GM13977 (cell line): ENCODE data around the gene TSGA10.

Experiments used
- DNase-seq: peaks from one replicate; pipeline ENCODE4 v3.0.0; 2012; ENCODE audit warnings: low spot score
- CTCF ChIP-seq: IDR thresholded peaks from 2 replicates; pipeline ENCODE4 v1.5.1; 2012; ENCODE audit warnings: mild to moderate bottlenecking, control low read depth; ENCODE audit not compliant: insufficient read depth; ENCODE audit errors: extremely low read depth, missing control alignments
- in situ Hi-C: fragments of 300-500 bp; cut with MboI; formaldehyde crosslinking; loops from one replicate; pipeline ENCODE4 v1.12.0; 2022; ENCODE audit warnings: low sequenced_read_pairs, low pct_unique_long_range_greater_than_20kb, mixed read lengths, inconsistent platforms; ENCODE audit not compliant: unreplicated experiment

The TSGA10 gene

GRCh38 chr2:99171377-99172140, 16.8 kb upstream of the TSGA10 start:
- DNase-seq, result no peak
- no peak for TF ChIP-seq CTCF
- in situ Hi-C loops, result no loop called here

GRCh38 chr2:99169534-99169933, 14.8 kb upstream of the TSGA10 start:
- in situ Hi-C loops, result no loop called here
- no peak for DNase-seq
- no peak for TF ChIP-seq CTCF

GRCh38 chr2:99166218-99166617, 11.5 kb upstream of the TSGA10 start:
- TF ChIP-seq CTCF, result no peak
- in situ Hi-C loops, result no loop called here
- no peak for DNase-seq

GRCh38 chr2:99159594-99159993, 4.9 kb upstream of the TSGA10 start:
- in situ Hi-C loops, result no loop called here
- no peak for DNase-seq
- no peak for TF ChIP-seq CTCF

GRCh38 chr2:99158599-99158998, 3.9 kb upstream of the TSGA10 start:
- in situ Hi-C loops, result no loop called here
- DNase-seq, result no peak
- peak; percentile 26 for TF ChIP-seq CTCF

- in situ Hi-C loops, result no loop called here
- no peak for DNase-seq
- TF ChIP-seq CTCF, result no peak
Measured at GRCh38 chr2:99156891-99157290, 2.1 kb upstream of the TSGA10 start.
